Central memory CD8-positive, alpha-beta T cell (primary cell): ENCODE results near the gene GPR42.
"Not testable (repeated sequence)": the region's sequence is repeated elsewhere in the genome, so short reads cannot be mapped to it uniquely, and the experiment has no call there.

ENCODE experiments used
- ATAC-seq: fragments of 150-1000 bp; cut with Tn5 transposase; replicated peaks from 2 replicates; pipeline ENCODE4 v1.10.0; 2022; ENCODE audit warnings: mild to moderate bottlenecking, moderate FRiP score, moderate number of reproducible peaks; ENCODE audit not compliant: poor library complexity, severe bottlenecking; ENCODE audit errors: extremely low read depth
- DNase-seq, 2 donors: peaks; one replicate each; pipeline ENCODE4 v3.0.0; 2021; ENCODE audit warnings: low spot score in 2 of 2
- H3K27ac Mint-ChIP-seq: one replicate; pipeline ENCODE4 v1.8.0; 2022; ENCODE audit warnings: low read depth, mild to moderate bottlenecking, moderate library complexity, mixed read lengths
- H3K27me3 Mint-ChIP-seq: one replicate; pipeline ENCODE4 v1.8.0; 2022; ENCODE audit warnings: mixed read lengths
- H3K36me3 Mint-ChIP-seq: one replicate; pipeline ENCODE4 v1.8.0; 2022; ENCODE audit warnings: mild to moderate bottlenecking, moderate library complexity, mixed read lengths; ENCODE audit not compliant: insufficient read depth
- H3K4me1 Mint-ChIP-seq: one replicate; pipeline ENCODE4 v1.8.0; 2022; ENCODE audit warnings: mixed read lengths
- H3K4me3 Mint-ChIP-seq: one replicate; pipeline ENCODE4 v1.8.0; 2022; ENCODE audit warnings: mild to moderate bottlenecking, moderate library complexity, mixed read lengths
- H3K9me3 Mint-ChIP-seq: one replicate; pipeline ENCODE4 v1.8.0; 2022; ENCODE audit warnings: mixed read lengths

Gene GPR42

DNA sequence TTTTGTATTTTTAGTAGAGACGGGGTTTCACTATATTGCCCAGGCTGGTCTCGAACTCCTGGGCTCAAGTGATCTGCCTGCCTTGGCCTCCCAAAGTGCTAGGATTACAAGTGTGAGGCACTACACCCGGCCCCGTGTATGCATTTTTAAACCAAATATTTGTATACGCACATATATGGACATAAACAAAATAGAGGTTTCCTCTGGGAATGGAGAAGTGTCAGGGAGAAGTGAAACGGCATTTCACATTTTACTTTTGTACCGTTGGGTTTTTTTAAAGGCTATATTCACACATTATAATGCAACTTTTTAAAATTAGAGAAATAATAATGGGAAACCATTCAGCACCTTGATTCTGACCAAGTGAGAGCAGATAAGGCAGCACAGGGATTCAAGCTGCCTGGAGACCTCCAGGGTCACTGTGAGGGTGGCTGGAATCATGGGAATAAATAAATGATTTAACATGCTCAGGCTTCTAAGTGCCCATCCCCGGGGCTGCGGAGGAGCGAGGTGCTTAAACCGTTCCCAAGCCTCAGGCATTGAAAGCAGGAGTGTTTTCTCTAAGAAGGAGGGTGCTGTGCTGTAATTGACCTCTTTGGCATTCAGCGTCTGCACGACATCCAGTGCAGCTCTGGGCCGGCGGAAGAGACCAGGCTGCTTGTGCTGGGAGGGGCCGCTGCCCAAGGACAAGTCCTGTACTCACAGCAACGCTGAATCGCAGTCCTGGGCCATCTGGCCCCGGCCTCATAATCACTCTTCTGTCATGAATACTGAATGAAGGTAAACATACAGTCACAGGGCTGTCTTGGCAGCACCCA is 24.7 kb downstream of the GPR42 start:
- H3K9me3 Mint-ChIP-seq, result no peaks in the 10 kb centered on the region
- no peak for DNase-seq
- H3K27me3 Mint-ChIP-seq, result peaks cover 21% of the 10 kb centered on the region
- H3K27ac Mint-ChIP-seq, result no peak overlapping the region
- no peaks in the 10 kb centered on the region for H3K4me1 Mint-ChIP-seq
- peaks cover 1% of the 10 kb centered on the region for H3K36me3 Mint-ChIP-seq
- no peak overlapping the region for H3K4me3 Mint-ChIP-seq
- ATAC-seq, result no peak

DNA sequence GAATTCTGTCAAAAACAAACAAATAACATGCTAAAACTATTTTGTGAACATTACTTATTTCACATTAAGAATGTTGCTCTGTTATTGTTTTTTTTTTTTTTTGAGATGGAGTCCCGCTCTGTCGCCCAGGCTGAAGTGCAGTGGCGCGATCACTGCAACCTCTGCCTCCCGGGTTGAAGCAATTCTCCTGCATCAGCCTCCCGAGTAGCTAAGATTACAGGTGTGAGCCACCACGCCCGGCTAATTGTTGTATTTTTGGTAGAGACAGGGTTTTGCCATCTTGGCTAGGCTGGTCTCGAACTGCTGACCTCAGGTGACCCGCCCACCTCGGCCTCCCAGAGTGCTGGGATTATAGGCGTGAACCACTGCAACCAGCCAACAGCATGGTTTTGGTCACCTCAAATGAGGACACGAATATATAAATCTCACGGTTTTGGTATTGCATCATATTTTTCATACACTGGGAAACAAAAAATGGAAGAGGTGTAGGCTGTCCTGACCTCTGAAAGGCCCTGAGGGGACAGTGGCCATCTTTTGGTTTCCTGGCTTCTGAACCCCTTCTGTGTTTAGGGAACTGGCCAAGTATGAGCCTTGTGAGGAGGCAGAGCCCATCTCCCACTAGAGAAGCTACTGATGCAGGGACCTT is 25.5 kb downstream of the GPR42 start:
- peaks cover 1% of the 10 kb centered on the region for H3K36me3 Mint-ChIP-seq
- no peak for ATAC-seq

DNA sequence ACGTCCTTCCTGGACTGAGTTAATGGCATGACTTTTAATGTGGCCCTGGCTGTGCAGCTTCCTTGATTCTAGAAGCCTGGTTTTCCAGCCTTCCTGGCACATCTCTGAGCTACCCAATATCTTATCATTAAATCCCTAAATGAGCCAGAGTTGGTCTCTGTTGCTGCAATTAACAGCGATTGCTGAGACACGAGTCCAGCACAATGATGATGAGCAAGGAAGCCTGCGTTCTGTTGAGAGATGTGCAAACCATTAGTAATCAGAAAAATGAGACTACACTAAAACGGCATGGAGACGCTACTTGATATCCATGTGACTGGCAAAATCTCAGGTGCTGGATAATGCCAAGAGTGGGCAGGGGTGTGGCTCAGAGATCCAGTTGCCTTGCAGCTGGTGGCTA is 26.2 kb downstream of the GPR42 start:
- Mint-ChIP-seq H3K27ac (no peak overlapping the region), H3K9me3 (no peaks in the 10 kb centered on the region), H3K4me1 (no peaks in the 10 kb centered on the region), H3K36me3 (peaks cover 1% of the 10 kb centered on the region), H3K27me3 (peaks cover 21% of the 10 kb centered on the region), H3K4me3 (no peak overlapping the region)
- ATAC-seq (no peak), DNase-seq (no peak)

More for the DNA sequence above, 25.5 kb downstream of the GPR42 start:
- H3K27ac Mint-ChIP-seq, result no peak overlapping the region
- H3K27me3 Mint-ChIP-seq, result peaks cover 21% of the 10 kb centered on the region
- H3K4me3 Mint-ChIP-seq, result no peak overlapping the region
- no peaks in the 10 kb centered on the region for H3K9me3 Mint-ChIP-seq
- no peak for DNase-seq
- H3K4me1 Mint-ChIP-seq, result no peaks in the 10 kb centered on the region

DNA sequence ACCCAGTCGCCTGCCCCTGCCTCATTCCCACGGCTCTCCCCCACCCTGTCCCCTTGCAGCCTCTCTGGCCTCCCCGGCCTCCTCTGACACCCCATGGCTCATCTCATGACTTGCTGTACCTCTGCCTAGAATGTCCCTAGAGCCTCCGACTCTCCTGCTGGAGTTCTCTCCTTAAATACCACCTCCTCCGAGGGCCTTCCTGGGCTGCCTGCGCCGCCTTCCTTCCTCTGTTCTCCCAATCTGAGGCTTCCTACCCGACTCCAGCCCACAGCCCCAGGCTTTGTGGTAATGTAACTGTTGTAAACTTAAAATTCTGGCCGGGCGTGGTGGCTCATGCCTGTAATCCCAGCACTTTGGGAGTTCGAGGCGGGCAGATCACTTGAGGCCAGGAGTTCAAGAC is 27.7 kb downstream of the GPR42 start:
- peaks cover 21% of the 10 kb centered on the region for H3K27me3 Mint-ChIP-seq
- H3K4me3 Mint-ChIP-seq, result no peak overlapping the region
- no peak overlapping the region for H3K27ac Mint-ChIP-seq
- ATAC-seq (no peak), DNase-seq (no peak)
- H3K9me3 Mint-ChIP-seq, result no peaks in the 10 kb centered on the region
- H3K4me1 Mint-ChIP-seq, result no peaks in the 10 kb centered on the region
- H3K36me3 Mint-ChIP-seq, result peaks cover 1% of the 10 kb centered on the region

DNA sequence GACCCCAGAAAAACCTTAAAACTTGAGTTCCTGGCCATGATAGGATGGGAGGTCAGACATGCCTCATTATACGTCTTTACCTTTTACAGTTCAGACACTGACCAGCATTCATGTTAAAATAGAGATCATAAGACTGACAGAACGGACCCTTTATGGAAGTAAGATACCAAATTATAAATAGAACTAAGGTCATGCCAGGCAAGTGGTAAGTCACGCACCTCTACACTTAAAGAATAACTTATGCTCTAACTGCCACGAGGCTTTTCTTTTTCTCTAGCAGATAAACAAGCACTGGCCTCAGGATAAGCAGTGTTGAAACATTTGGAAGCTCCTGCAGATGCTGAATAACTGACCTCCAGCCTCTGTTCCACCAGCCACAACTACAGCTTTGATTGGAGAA is 28.4 kb downstream of the GPR42 start:
- no peak overlapping the region for H3K4me3 Mint-ChIP-seq
- no peaks in the 10 kb centered on the region for H3K4me1 Mint-ChIP-seq
- peaks cover 1% of the 10 kb centered on the region for H3K36me3 Mint-ChIP-seq
- ATAC-seq (no peak), DNase-seq (no peak)
- no peak overlapping the region for H3K27ac Mint-ChIP-seq
- H3K27me3 Mint-ChIP-seq, result peaks cover 21% of the 10 kb centered on the region
- no peaks in the 10 kb centered on the region for H3K9me3 Mint-ChIP-seq

DNA sequence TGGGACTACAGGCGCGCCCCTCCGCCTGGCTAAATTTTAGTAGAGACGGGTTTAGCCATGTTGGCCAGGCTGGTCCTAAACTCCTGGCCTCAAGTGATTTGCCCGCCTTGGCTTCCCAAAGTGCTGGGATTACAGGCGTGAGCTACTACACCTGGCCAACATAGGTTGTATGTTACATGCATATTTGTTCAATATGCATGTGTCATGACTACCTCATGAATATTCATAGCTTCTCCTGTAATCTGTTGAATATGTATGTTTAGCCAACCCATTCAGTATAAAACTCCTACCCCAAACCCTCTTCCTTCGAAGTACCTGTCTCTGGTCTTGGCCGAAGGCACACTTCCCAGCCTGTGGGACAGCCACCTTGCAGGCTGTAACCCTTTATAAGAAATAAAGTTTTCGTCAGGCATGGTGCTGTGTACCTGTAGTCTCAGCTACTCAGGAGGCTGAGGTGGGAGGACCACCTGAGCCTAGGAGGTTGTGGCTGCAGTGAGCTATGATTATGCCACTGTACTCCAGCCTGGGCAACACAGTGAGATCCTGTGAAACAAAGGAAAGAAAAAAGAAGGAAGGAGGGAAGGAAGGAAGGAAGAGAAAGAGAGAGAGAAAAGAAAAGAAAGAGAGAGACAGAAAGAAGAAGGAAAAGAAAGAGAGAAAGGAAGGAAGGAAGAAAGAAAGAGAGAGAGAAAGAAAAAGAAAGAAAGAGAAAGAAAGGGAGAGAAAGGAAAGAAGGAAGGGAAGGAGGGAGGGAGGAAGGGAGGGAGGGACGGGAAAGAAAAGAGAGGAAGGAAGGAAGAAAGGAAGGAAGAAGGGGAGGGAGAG is 29.3 kb downstream of the GPR42 start:
- no peak overlapping the region for H3K4me3 Mint-ChIP-seq

DNA sequence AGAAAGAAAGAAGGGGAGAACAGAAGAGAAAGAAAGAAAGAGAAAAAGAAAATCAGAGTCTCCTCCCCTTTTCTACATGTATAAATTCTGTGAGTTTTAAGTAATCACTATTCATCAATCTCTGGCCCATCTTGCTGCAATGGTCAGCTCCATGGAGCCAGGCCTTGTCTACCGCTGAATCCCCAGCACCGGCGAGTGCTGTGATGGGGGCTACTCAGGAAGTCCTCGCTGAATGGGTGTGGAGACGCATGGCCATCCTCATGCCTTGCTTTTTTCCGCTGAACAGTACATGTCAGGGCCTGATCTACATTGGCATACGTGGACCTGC is 29.9 kb downstream of the GPR42 start:
- ATAC-seq, result no peak
- no peak for DNase-seq
- H3K9me3 Mint-ChIP-seq, result no peaks in the 10 kb centered on the region
- no peaks in the 10 kb centered on the region for H3K4me1 Mint-ChIP-seq
- H3K36me3 Mint-ChIP-seq, result peaks cover 1% of the 10 kb centered on the region
- peak overlapping the region; percentile 37 for H3K27ac Mint-ChIP-seq
- H3K4me3 Mint-ChIP-seq, result no peak overlapping the region
- peaks cover 22% of the 10 kb centered on the region for H3K27me3 Mint-ChIP-seq

More for the DNA sequence above, 29.3 kb downstream of the GPR42 start:
- Mint-ChIP-seq H3K27me3 (peaks cover 21% of the 10 kb centered on the region), H3K36me3 (peaks cover 1% of the 10 kb centered on the region), H3K9me3 (no peaks in the 10 kb centered on the region), H3K4me1 (no peaks in the 10 kb centered on the region), H3K27ac (peak overlapping the region; percentile 37)
- DNase-seq (no peak), ATAC-seq (no peak)

DNA sequence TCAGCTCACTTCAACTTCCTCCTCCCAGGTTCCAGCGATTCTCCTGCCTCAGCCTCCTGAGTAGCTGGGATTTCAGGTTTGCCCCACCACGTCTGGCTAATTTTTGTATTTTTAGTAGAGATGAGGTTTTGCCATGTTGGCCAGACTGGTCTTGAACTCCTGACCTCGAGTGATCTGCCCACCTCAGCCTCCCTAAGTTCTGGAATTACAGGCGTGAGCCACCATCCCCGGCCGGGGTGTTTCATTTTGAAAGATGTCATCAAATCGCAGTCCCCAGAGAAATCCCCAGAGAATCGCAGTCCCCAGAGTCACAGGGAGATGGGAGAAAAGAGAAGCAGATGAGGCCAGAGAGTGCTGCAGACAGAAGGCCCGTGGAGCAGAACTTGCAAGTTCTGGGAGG is 30.5 kb downstream of the GPR42 start:
- H3K4me1 Mint-ChIP-seq, H3K27ac Mint-ChIP-seq, DNase-seq: not testable (repeated sequence)

DNA sequence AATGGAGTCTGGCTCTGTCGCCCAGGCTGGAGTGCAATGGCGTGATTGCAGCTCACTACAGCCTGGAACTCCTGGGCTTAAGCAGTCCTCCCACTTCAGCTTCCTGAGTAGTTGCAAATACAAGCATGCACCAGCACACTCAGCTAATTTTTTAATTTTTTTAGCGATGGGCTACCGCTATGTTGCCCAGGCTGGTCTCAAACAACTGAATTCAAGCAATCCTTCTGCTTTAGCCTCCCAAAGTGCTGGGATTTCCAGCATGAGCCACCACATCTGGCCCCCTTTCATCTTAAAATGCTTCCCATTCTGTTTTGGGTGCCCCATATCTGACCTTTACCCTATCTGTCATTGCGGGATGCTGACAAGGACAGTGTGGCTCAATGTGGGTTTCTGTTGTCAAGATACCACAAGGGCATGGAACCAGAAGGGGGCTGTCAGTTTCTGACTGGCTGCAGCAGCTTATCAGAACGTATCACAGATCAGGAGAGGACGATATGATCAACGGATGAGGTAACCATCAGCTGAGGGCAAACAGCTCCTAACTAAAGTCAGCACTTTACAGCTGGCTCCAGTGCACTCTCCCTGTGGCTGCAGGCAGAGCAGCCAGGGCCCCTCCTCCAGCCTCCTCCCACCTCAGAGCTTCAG is 32.4 kb downstream of the GPR42 start:
- Mint-ChIP-seq H3K27me3 (peaks cover 30% of the 10 kb centered on the region), H3K9me3 (no peaks in the 10 kb centered on the region), H3K4me1 (no peaks in the 10 kb centered on the region), H3K4me3 (no peak overlapping the region), H3K27ac (no peak overlapping the region), H3K36me3 (peaks cover 1% of the 10 kb centered on the region)
- ATAC-seq (peak; percentile 24), DNase-seq (no peak)

More for the DNA sequence above, 30.5 kb downstream of the GPR42 start:
- not testable (repeated sequence) for ATAC-seq, H3K9me3 Mint-ChIP-seq, H3K4me3 Mint-ChIP-seq, H3K36me3 Mint-ChIP-seq
- H3K27me3 Mint-ChIP-seq, result peaks cover 29% of the 10 kb centered on the region

DNA sequence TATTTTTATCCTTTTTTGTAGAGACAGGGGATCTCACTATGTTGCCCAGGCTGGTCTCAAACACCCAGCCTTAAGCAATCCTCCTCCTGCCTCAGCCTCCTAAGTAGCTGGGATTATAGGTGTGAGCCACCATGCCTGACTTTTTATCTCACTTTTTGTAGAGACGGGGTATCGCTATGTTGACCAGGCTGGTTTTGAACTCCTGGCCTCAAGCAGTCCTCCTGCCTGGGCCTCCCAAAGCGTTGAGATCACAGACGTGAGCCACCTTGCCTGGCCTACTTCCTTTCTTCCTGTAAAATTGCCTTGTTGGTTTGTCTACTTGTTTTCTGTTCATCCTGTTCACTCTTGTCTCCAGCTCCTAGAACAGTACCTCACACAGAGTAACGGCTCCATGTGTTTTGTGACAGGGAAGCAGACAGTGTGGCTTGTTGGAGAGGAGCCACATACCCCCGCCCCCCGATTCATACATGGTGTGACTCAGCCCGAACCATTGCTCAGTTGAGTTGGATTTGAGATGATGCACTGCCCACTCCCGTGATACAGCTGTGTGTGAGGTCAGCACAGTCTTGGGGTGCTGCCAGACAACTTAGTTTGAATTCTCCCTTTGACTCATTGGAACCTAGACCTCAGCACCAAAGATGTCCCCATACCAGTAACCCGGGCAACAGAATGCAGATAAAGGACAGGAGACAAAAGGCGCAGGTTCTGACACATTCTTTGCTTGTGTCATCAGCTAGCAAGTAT is 34.2 kb downstream of the GPR42 start:
- Mint-ChIP-seq H3K4me3 (no peak overlapping the region), H3K27me3 (peaks cover 12% of the 10 kb centered on the region), H3K36me3 (no peaks in the 10 kb centered on the region), H3K9me3 (no peaks in the 10 kb centered on the region), H3K27ac (no peak overlapping the region), H3K4me1 (no peaks in the 10 kb centered on the region)
- DNase-seq (no peak), ATAC-seq (no peak)

DNA sequence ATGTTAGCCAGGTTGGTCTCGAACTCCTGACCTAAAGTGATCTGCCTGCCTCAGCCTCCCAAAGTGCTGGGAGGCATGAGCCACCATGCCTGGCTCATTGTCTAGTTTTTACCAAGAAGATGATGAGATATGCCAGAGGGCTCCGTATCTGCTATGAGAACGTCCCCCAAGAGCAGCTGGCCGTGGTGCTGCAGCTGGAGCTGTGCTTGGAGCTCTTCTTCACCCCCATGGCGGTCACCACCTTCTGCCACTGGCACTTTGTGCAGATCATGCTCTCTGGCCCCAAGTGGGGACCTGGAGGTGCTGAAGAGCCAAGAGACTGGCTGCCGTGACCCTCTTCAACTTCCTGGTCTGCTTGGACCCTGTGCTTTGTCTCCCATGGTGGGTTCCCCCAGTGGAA is 36.8 kb downstream of the GPR42 start:
- Mint-ChIP-seq H3K9me3 (no peaks in the 10 kb centered on the region), H3K27ac (no peak overlapping the region), H3K4me1 (no peaks in the 10 kb centered on the region), H3K36me3 (no peaks in the 10 kb centered on the region), H3K27me3 (peaks cover 11% of the 10 kb centered on the region), H3K4me3 (no peak overlapping the region)
- ATAC-seq (no peak), DNase-seq (no peak)
